Activated naive CD4-positive, alpha-beta T cell treated with anti-CD3 and anti-CD28 coated beads for 36 hours (primary cell): ENCODE results near the gene IGFBP2. TPM values are rescaled to one million over a fixed set of nuclear protein-coding genes. Genes with fewer than 3 reads are reported as not detected.

ENCODE experiments used
- CTCF ChIA-PET: fragments of 350-600 bp; sonication (Branson Sonifier 250); formaldehyde crosslinking; loops from one replicate; lab custom pipeline; 2021; ENCODE audit warnings: antibody characterized with exemption; lab: Charles Lee
- DNase-seq: peaks from one replicate; pipeline ENCODE4 v3.0.0-alpha.2; 2020
- H3K27ac Mint-ChIP-seq: one replicate; pipeline ENCODE4 v1.8.0; 2021; ENCODE audit warnings: mild to moderate bottlenecking, mixed read lengths
- H3K27me3 Mint-ChIP-seq: one replicate; pipeline ENCODE4 v1.8.0; 2021; ENCODE audit warnings: low read depth, mixed read lengths
- H3K36me3 Mint-ChIP-seq: one replicate; pipeline ENCODE4 v1.8.0; 2021; ENCODE audit warnings: low read depth, mixed read lengths
- H3K4me1 Mint-ChIP-seq: one replicate; pipeline ENCODE4 v1.8.0; 2021; ENCODE audit warnings: low read depth, mixed read lengths
- H3K4me3 Mint-ChIP-seq: one replicate; pipeline ENCODE4 v1.8.0; 2021; ENCODE audit warnings: mild to moderate bottlenecking, moderate library complexity, mixed read lengths
- H3K9me3 Mint-ChIP-seq: one replicate; pipeline ENCODE4 v1.8.0; 2021; ENCODE audit warnings: mixed read lengths
- intact Hi-C: fragments of 100-400 bp; cut with micrococcal nuclease; formaldehyde crosslinking; loops from one replicate; pipeline ENCODE4 v1.15.1; 2023
- total RNA-seq, 2 experiments: library from RNA; stranded (reverse); gene quantifications; one replicate each; pipeline ENCODE4 v1.2.3, GENCODE V29; 2021

Gene IGFBP2
- total RNA-seq, 2 experiments from 2014 or later, result 2.4 to 2.7 TPM

DNA sequence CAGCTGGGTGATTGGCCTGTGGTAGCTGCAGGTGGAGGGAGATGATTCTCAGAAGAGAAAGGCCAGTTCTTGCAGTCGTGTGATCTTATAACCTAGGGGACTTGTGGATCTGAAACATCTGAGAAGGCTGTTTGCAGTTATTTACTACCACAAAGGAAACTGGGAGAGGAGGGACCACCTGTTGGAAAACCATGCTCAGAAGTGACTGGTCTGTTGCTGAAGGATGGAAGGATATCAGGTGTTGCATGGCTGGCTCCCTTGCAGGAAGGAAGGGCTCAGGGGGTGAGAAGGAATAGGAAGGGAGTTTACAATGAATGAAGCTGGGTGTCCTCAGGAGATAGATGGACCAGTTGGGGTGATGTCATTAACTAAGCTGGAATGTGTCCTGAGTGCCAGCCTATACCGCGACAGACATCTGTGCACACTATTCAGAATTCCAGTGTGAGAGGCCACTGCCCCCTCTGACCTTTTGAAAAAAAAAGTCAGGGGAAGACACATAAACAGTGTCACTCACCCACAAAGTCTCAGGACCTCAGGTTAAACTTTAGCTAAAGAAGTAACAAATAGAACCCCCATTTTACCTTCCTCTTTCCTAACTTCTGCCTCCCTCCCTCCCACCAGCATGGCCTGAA, 17.5 kb downstream of the IGFBP2 start:
- no peak overlapping the region for H3K4me3 Mint-ChIP-seq
- DNase-seq, result no peak
- no peaks in the 10 kb centered on the region for H3K27me3 Mint-ChIP-seq
- intact Hi-C loops, result no loop called here
- CTCF ChIA-PET, result interaction anchor here (1.4 kb wide), 1 partner anchor 132 kb away, joined by 3 read pairs; no protein-coding TSS in a partner anchor
- H3K4me1 Mint-ChIP-seq, result no peaks in the 10 kb centered on the region
- H3K36me3 Mint-ChIP-seq, result no peaks in the 10 kb centered on the region
- H3K9me3 Mint-ChIP-seq, result no peaks in the 10 kb centered on the region
- H3K27ac Mint-ChIP-seq, result no peak overlapping the region

- CTCF ChIA-PET, result interaction anchor here (0.6 to 2.0 kb wide), 4 partner anchors 12 to 619 kb away, joined by 3 to 9 read pairs (median 3); no protein-coding TSS in a partner anchor
- no peaks in the 10 kb centered on the region for H3K27me3 Mint-ChIP-seq
- intact Hi-C loops, result no loop called here
- H3K36me3 Mint-ChIP-seq, result no peaks in the 10 kb centered on the region
- no peak overlapping the region for H3K4me3 Mint-ChIP-seq
- no peaks in the 10 kb centered on the region for H3K9me3 Mint-ChIP-seq
- H3K4me1 Mint-ChIP-seq, result no peaks in the 10 kb centered on the region
- H3K27ac Mint-ChIP-seq, result no peak overlapping the region
- DNase-seq, result no peak
Observed at GRCh38 chr2:216651351-216651881, 18.2 kb downstream of the IGFBP2 start.

DNA sequence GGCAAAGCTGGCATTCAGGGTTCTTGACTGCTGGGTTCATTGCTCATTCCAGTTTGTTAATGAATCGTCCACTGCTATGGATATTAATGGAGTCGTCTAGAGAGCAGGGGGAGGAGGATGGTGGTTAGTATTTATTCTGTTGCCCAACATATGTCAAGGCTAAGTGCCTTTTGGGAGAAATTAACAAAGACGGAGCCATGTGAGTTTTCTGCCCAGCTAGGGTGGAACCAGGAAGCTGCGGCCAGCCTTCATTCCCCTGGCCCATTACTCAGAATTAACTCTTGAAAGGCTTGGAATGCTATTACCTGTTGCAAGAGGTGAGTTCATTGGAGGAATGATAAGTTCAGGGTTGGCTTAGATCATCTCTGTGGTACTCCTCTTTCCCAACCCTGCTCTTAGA, 19.3 kb downstream of the IGFBP2 start:
- Mint-ChIP-seq H3K4me3 (no peak overlapping the region), H3K4me1 (no peaks in the 10 kb centered on the region), H3K27me3 (no peaks in the 10 kb centered on the region), H3K9me3 (no peaks in the 10 kb centered on the region), H3K36me3 (no peaks in the 10 kb centered on the region), H3K27ac (no peak overlapping the region)
- CTCF ChIA-PET, result interaction anchor here (1.1 to 2.0 kb wide), 4 partner anchors 11 to 133 kb away, joined by 3 to 9 read pairs (median 4); no protein-coding TSS in a partner anchor
- intact Hi-C loops, result no loop called here
- DNase-seq, result no peak

DNA sequence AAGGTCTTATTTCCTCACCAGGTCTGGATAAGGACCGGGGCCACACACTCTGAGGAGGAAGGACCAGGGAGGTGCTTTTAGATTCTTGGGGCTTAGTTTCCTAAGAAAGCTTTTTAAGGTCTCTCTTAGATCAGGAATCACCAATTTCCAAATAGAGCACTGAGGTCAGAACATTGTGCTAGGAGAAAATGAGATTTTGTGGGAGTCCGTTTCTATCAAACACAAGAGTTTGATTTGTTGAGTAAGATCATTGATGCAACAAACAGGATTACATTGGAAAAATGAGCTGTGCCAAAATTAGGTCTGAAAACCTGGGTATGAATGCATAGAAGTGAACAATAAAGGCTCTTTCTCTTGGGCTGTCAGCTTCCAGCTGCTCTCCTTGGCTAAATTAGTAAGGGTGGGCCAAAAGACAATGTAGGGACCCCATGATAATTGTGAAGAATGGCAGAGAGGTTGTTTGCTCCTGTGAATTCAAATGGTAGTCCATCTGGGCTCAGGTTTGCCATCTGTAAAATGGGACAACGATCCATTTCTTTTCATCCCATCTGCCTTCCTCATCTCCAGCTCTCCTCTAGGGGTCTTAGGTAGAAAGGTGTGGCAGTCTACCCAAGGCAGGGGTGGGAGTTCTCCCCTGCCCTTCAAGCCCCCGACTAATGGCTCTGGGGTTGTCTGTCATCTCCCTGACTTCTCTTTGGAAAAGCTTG, 20.0 kb downstream of the IGFBP2 start:
- no peak overlapping the region for H3K27ac Mint-ChIP-seq
- no peaks in the 10 kb centered on the region for H3K27me3 Mint-ChIP-seq
- no peak overlapping the region for H3K4me3 Mint-ChIP-seq
- intact Hi-C loops, result no loop called here
- no peaks in the 10 kb centered on the region for H3K36me3 Mint-ChIP-seq
- no peak for DNase-seq
- no peaks in the 10 kb centered on the region for H3K4me1 Mint-ChIP-seq
- no peaks in the 10 kb centered on the region for H3K9me3 Mint-ChIP-seq
- CTCF ChIA-PET, result interaction anchor here (1.3 to 2.0 kb wide), 2 partner anchors 10 to 16 kb away, joined by 4 to 9 read pairs; no protein-coding TSS in a partner anchor

DNA sequence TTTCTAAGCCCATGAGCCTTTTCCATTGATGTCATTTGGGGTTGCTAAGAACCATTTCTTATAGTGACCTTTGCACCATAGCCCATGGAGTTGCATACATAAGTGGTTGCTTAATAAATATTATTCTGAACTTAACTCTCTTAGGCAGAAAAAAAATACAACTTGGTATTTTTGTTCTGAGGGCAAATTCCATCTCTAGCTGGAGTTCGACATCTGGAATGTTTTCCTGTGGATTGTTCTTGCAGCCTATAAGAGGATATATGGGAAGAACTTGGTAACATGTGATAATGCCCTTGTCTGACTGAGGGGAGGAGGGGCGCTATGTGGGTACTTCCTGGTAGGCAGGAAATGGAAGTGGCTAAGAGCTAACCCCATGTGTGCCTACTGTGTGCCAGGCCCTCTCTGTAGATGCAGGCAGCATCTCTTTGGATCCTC, 20.7 kb downstream of the IGFBP2 start:
- Mint-ChIP-seq H3K27ac (no peak overlapping the region), H3K27me3 (no peaks in the 10 kb centered on the region), H3K9me3 (no peaks in the 10 kb centered on the region), H3K4me1 (no peaks in the 10 kb centered on the region), H3K36me3 (no peaks in the 10 kb centered on the region), H3K4me3 (no peak overlapping the region)
- CTCF ChIA-PET, result interaction anchor here (1.3 kb wide), 1 partner anchor 15 kb away, joined by 4 read pairs; no protein-coding TSS in a partner anchor
- intact Hi-C loops, result no loop called here
- DNase-seq, result no peak

DNA sequence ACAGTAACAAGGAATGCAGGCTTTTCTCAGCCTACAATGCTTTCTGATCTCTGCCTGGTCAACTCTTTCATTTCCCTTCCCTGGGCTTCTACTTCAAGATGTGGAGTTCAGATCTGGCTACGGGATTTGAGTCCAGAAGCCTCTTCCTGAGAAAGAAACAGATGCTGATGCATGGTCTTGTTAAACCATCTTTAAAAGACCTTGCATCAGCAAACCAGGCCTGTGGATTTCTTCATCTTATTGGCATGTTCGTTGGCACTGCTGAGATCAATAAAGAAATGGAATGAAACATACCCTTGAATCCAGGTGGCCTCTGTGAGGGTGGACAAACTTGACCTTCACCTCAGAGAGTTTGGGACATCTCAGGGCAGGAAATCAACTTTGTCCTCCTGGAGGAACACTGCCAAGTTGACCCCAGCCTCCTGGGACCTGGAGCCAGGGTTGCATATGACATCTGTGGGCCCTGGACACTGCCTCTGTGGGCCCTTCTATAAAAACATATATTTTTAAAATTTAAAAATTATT, 21.4 kb downstream of the IGFBP2 start:
- H3K9me3 Mint-ChIP-seq, result no peaks in the 10 kb centered on the region
- no peaks in the 10 kb centered on the region for H3K27me3 Mint-ChIP-seq
- no peaks in the 10 kb centered on the region for H3K4me1 Mint-ChIP-seq
- no peak overlapping the region for H3K27ac Mint-ChIP-seq
- intact Hi-C loops, result no loop called here
- CTCF ChIA-PET, result no interaction called here
- no peaks in the 10 kb centered on the region for H3K36me3 Mint-ChIP-seq
- DNase-seq, result no peak
- H3K4me3 Mint-ChIP-seq, result no peak overlapping the region

- intact Hi-C loops, result no loop called here
- H3K27ac Mint-ChIP-seq, result no peak overlapping the region
- no peak overlapping the region for H3K4me3 Mint-ChIP-seq
- no peaks in the 10 kb centered on the region for H3K27me3 Mint-ChIP-seq
- CTCF ChIA-PET, result interaction anchor here (1.3 kb wide), 1 partner anchor 10 kb away, joined by 8 read pairs; no protein-coding TSS in a partner anchor
- H3K4me1 Mint-ChIP-seq, result no peaks in the 10 kb centered on the region
- H3K36me3 Mint-ChIP-seq, result no peaks in the 10 kb centered on the region
- no peak for DNase-seq
- H3K9me3 Mint-ChIP-seq, result no peaks in the 10 kb centered on the region
Observed at GRCh38 chr2:216657086-216657855, 24.1 kb downstream of the IGFBP2 start.

- no peak overlapping the region for H3K27ac Mint-ChIP-seq
- H3K27me3 Mint-ChIP-seq, result no peaks in the 10 kb centered on the region
Observed at GRCh38 chr2:216657980-216658379, 24.8 kb downstream of the IGFBP2 start.

GRCh38 chr2:216658757-216659156, 25.5 kb downstream of the IGFBP2 start:
- CTCF ChIA-PET, result interaction anchor here (0.8 to 1.1 kb wide), 2 partner anchors 14 to 140 kb away, joined by 3 to 4 read pairs; no protein-coding TSS in a partner anchor
- Mint-ChIP-seq H3K27ac (no peak overlapping the region), H3K27me3 (no peaks in the 10 kb centered on the region), H3K36me3 (no peaks in the 10 kb centered on the region), H3K4me3 (no peak overlapping the region), H3K9me3 (no peaks in the 10 kb centered on the region), H3K4me1 (no peaks in the 10 kb centered on the region)
- intact Hi-C loops, result no loop called here
- no peak for DNase-seq

More at GRCh38 chr2:216657980-216658379, 24.8 kb downstream of the IGFBP2 start:
- intact Hi-C loops, result no loop called here
- DNase-seq, result no peak
- no peak overlapping the region for H3K4me3 Mint-ChIP-seq
- no peaks in the 10 kb centered on the region for H3K4me1 Mint-ChIP-seq
- no peaks in the 10 kb centered on the region for H3K36me3 Mint-ChIP-seq
- CTCF ChIA-PET, result no interaction called here
- H3K9me3 Mint-ChIP-seq, result no peaks in the 10 kb centered on the region

GRCh38 chr2:216659276-216659675, 26.1 kb downstream of the IGFBP2 start:
- Mint-ChIP-seq H3K27ac (no peak overlapping the region), H3K27me3 (no peaks in the 10 kb centered on the region), H3K9me3 (no peaks in the 10 kb centered on the region), H3K4me3 (no peak overlapping the region), H3K4me1 (no peaks in the 10 kb centered on the region), H3K36me3 (no peaks in the 10 kb centered on the region)
- DNase-seq, result no peak
- CTCF ChIA-PET, result interaction anchor here (0.8 to 1.1 kb wide), 2 partner anchors 15 to 141 kb away, joined by 3 to 4 read pairs; no protein-coding TSS in a partner anchor
- intact Hi-C loops, result no loop called here

- H3K9me3 Mint-ChIP-seq, result no peaks in the 10 kb centered on the region
- H3K27me3 Mint-ChIP-seq, result no peaks in the 10 kb centered on the region
- CTCF ChIA-PET, result interaction anchor here (9.9 kb wide), 1 partner anchor 140 kb away, joined by 203 read pairs; no protein-coding TSS in a partner anchor
- no peak overlapping the region for H3K4me3 Mint-ChIP-seq
- no peaks in the 10 kb centered on the region for H3K4me1 Mint-ChIP-seq
- no peak overlapping the region for H3K27ac Mint-ChIP-seq
- intact Hi-C loops, result loop anchor here (10.0 kb wide), 1 partner anchor 346 kb away; no protein-coding TSS in a partner anchor
- no peaks in the 10 kb centered on the region for H3K36me3 Mint-ChIP-seq
- no peak for DNase-seq
Observed at GRCh38 chr2:216660496-216660895, 27.3 kb downstream of the IGFBP2 start.
